Parathyroid adenoma (tissue), 2 donors: Measurements from ENCODE around the gene UNCX.

Source experiments
- H2AFZ ChIP-seq: fragments of 300-600 bp; sonication (generic); one replicate; pipeline ENCODE4 v1.7.0; 2017; ENCODE audit warnings: antibody characterized with exemption, mild to moderate bottlenecking
- H3K27ac ChIP-seq: fragments of 300-600 bp; sonication (generic); one replicate; pipeline ENCODE4 v1.7.0; 2017
- H3K27me3 ChIP-seq: fragments of 300-600 bp; sonication (generic); one replicate; pipeline ENCODE4 v1.7.0; 2017; ENCODE audit warnings: low read length; ENCODE audit not compliant: control insufficient read depth, insufficient read depth
- H3K36me3 ChIP-seq: fragments of 300-600 bp; sonication (generic); one replicate; pipeline ENCODE4 v1.7.0; 2017; ENCODE audit warnings: low read length; ENCODE audit not compliant: control insufficient read depth, insufficient read depth
- H3K4me1 ChIP-seq: fragments of 300-600 bp; sonication (generic); one replicate; pipeline ENCODE4 v1.7.0; 2017; ENCODE audit warnings: control low read depth
- H3K4me2 ChIP-seq: fragments of 300-600 bp; sonication (generic); one replicate; pipeline ENCODE4 v1.7.0; 2017; ENCODE audit warnings: low read length
- H3K4me3 ChIP-seq: fragments of 300-600 bp; sonication (generic); one replicate; pipeline ENCODE4 v1.7.0; 2017; ENCODE audit warnings: low read depth, low read length
- H3K79me2 ChIP-seq: fragments of 300-600 bp; sonication (generic); one replicate; pipeline ENCODE4 v1.7.0; 2017; ENCODE audit warnings: control low read depth
- H3K9ac ChIP-seq: fragments of 300-600 bp; sonication (generic); one replicate; pipeline ENCODE4 v1.7.0; 2017; ENCODE audit warnings: mild to moderate bottlenecking
- H3K9me3 ChIP-seq: fragments of 300-600 bp; sonication (generic); one replicate; pipeline ENCODE4 v1.7.0; 2017; ENCODE audit warnings: low read length; ENCODE audit not compliant: control insufficient read depth
- TF ChIP-seq, protein P1 (sequence below): fragments of 300-600 bp; sonication (generic); IDR thresholded peaks from one replicate; pipeline ENCODE4 v1.7.0; 2017; ENCODE audit warnings: antibody characterized with exemption, mild to moderate bottlenecking
- donor health status: primary hyperparathyroidism.

Gene UNCX

DNA sequence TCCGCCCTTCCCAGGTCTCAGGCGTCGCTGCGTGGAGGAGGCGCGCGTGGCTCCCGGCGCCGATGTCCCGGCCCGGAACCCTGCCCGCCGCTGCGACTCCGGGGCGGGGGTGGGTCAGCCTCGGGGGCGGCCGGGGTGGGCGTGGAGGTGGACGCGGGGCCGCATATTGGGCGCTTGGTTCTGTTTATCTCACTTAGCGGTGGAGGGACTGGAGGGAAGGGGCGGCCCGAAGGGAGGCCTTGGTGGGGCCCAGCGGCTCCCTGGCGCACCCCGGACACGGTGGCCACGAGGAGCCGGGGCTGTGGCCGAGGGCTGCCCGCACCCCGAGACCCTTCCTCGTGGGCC, 8.6 kb downstream of the UNCX start:
- TF ChIP-seq, protein P1, sequence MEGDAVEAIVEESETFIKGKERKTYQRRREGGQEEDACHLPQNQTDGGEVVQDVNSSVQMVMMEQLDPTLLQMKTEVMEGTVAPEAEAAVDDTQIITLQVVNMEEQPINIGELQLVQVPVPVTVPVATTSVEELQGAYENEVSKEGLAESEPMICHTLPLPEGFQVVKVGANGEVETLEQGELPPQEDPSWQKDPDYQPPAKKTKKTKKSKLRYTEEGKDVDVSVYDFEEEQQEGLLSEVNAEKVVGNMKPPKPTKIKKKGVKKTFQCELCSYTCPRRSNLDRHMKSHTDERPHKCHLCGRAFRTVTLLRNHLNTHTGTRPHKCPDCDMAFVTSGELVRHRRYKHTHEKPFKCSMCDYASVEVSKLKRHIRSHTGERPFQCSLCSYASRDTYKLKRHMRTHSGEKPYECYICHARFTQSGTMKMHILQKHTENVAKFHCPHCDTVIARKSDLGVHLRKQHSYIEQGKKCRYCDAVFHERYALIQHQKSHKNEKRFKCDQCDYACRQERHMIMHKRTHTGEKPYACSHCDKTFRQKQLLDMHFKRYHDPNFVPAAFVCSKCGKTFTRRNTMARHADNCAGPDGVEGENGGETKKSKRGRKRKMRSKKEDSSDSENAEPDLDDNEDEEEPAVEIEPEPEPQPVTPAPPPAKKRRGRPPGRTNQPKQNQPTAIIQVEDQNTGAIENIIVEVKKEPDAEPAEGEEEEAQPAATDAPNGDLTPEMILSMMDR: no peak
- Histone ChIP-seq H3K79me2 (no peaks in the 10 kb centered on the region), H2AFZ (no peak overlapping the region)

DNA sequence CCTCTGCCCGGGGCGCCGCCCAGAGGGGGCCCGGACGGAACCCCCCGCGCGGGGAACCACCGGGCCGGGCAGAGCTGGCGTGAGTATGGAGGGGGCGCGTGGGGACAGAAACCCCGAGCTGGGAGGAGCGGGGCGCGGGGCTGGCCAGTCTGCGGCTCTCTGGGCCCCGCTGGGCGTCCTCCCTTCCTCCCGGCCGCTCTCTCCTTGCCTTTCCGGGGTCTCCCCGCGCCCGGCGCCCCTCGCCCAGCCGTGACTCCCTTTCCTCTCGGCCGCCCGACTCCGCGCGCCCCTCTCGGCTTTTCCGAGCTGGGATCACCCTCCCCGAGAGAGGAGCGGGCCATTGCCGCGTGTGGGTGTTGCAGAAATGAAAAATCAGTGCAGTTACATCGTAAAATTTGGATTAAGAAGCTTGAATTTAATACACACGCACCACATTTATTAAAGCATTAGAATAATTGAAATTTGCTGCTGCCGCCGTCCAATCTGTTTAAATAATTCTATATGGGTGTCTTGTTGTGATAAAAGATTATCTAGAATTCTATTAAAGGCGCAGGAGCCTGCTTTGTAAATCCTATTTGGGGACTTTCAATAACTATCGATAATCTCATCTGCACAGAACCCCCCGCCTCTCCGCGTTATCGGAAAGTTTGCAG, 9.1 kb downstream of the UNCX start:
- peaks cover 43% of the 10 kb centered on the region for H3K27me3 ChIP-seq
- H3K4me1 ChIP-seq: no peaks in the 10 kb centered on the region
- TF ChIP-seq, protein P1: no peak
- H3K4me3 ChIP-seq: no peak overlapping the region
- no peaks in the 10 kb centered on the region for H3K9me3 ChIP-seq
- H3K36me3 ChIP-seq: no peaks in the 10 kb centered on the region
- H2AFZ ChIP-seq: no peak overlapping the region
- H3K79me2 ChIP-seq: no peaks in the 10 kb centered on the region
- H3K4me2 ChIP-seq: no peak overlapping the region
- no peak overlapping the region for H3K9ac ChIP-seq
- H3K27ac ChIP-seq: no peak overlapping the region

More for the DNA sequence above, 8.6 kb downstream of the UNCX start:
- no peak overlapping the region for H3K9ac ChIP-seq
- peaks cover 38% of the 10 kb centered on the region for H3K27me3 ChIP-seq
- no peak overlapping the region for H3K27ac ChIP-seq
- no peaks in the 10 kb centered on the region for H3K36me3 ChIP-seq
- H3K9me3 ChIP-seq: no peaks in the 10 kb centered on the region
- H3K4me2 ChIP-seq: no peak overlapping the region
- H3K4me1 ChIP-seq: no peaks in the 10 kb centered on the region
- H3K4me3 ChIP-seq: no peak overlapping the region

DNA sequence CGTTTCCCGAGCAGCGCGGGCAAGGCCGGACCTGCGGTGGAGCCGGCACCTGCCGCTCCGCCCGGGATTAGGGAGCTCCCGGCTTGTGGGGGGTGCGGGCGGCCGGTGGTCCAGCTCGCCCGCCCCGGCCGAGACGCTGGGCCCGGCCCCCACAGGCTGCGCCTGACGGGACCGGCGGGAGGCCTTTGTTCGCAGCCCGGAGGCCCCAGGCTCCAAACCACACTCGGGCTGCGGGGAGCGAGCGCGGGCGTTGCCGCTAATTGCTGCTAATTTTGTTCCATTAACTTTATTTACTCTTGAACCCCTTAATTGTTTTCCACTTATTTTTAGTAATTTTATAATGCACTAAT, 9.6 kb downstream of the UNCX start:
- Histone ChIP-seq H3K27ac (no peak overlapping the region), H2AFZ (no peak overlapping the region), H3K9me3 (no peaks in the 10 kb centered on the region), H3K27me3 (peaks cover 45% of the 10 kb centered on the region), H3K4me2 (no peak overlapping the region), H3K36me3 (no peaks in the 10 kb centered on the region), H3K9ac (no peak overlapping the region), H3K4me1 (no peaks in the 10 kb centered on the region), H3K79me2 (no peaks in the 10 kb centered on the region), H3K4me3 (no peak overlapping the region)
- TF ChIP-seq, protein P1: no peak

DNA sequence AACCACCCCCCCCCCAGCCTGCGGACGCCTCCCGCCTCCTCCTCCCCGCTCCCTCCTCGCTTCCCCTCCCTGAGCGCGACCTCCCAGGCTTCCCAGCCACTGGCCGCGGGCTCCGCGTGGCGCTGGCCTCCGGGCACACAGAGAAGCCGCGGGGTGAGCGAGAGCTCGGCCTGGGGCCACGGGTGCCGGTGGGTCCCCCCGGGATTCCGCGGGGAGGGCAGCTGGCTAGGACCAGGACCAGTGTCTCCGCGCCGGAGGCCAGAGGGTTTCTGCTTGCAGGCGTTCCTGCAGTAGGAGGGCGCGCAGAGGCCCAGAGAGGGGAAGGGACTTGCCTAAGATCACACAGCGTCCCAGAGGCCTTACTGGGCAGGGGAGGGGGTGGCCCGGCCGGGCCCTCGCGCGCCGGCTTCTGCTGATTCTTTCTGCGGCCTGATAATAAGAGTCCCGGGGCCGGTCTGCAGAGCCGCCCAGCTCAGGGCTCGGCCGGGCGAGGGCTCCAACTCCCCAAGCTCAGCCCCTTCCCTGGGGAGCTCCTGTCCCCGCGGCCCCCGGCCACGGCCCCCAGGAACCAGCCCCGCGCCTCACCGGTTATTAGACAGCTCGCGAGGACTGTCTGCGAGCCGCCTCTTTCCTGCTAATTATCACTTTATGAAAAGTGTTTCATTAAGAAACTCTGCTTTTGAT, 10.1 kb downstream of the UNCX start:
- peaks cover 45% of the 10 kb centered on the region for H3K27me3 ChIP-seq
- no peaks in the 10 kb centered on the region for H3K36me3 ChIP-seq
- no peak overlapping the region for H3K9ac ChIP-seq

More for the DNA sequence above, 10.1 kb downstream of the UNCX start:
- no peak overlapping the region for H3K4me3 ChIP-seq
- no peak overlapping the region for H2AFZ ChIP-seq
- no peaks in the 10 kb centered on the region for H3K79me2 ChIP-seq
- H3K27ac ChIP-seq: no peak overlapping the region
- TF ChIP-seq, protein P1: no peak
- no peak overlapping the region for H3K4me2 ChIP-seq
- H3K9me3 ChIP-seq: no peaks in the 10 kb centered on the region
- no peaks in the 10 kb centered on the region for H3K4me1 ChIP-seq
